ENCODE data around the gene COMMD6.
"Not testable (repeated sequence)": the region's sequence is repeated elsewhere in the genome, so short reads cannot be mapped to it uniquely, and the experiment has no call there.

COMMD6 gene

GRCh38 chr13:75554464-75554863 is 16.8 kb upstream of the COMMD6 start:
- no peaks in the 10 kb centered on the region for H3K9me3 ChIP-seq (replicated peaks; ENCODE audit: low read length)
- no peak overlapping the region for H3K4me3 ChIP-seq (ENCODE audit: low read length)
- H3K9ac ChIP-seq (ENCODE audit: low read depth, low read length): no peak overlapping the region
- no peaks in the 10 kb centered on the region for H3K27me3 ChIP-seq (ENCODE audit: control insufficient read depth, insufficient read depth, low read length)
- no peak overlapping the region for H3K4me2 ChIP-seq (ENCODE audit: low read length)
- H3K36me3 ChIP-seq (ENCODE audit: insufficient read depth, low read length): peaks cover 7% of the 10 kb centered on the region
- peaks cover 10% of the 10 kb centered on the region for H3K4me1 ChIP-seq (ENCODE audit: control insufficient read depth, insufficient read depth, low read length)

- Histone ChIP-seq H3K9me3 (replicated peaks; ENCODE audit: low read length) (no peaks in the 10 kb centered on the region), H3K4me2 (ENCODE audit: low read length) (peak overlapping the region; percentile 94), H3K4me3 (ENCODE audit: low read length) (peak overlapping the region; percentile 92), H3K4me1 (ENCODE audit: control insufficient read depth, insufficient read depth, low read length) (peaks cover 16% of the 10 kb centered on the region), H3K36me3 (ENCODE audit: insufficient read depth, low read length) (peaks cover 5% of the 10 kb centered on the region), H3K27me3 (ENCODE audit: control insufficient read depth, insufficient read depth, low read length) (no peaks in the 10 kb centered on the region), H3K9ac (ENCODE audit: low read depth, low read length) (peak overlapping the region; percentile 97)
Measured at GRCh38 chr13:75550159-75550567, 12.5 kb upstream of the COMMD6 start.

- H3K4me3 ChIP-seq (ENCODE audit: low read length): peak within 1 kb of the TSS; percentile 92
- H3K27me3 ChIP-seq (ENCODE audit: control insufficient read depth, insufficient read depth, low read length): no peaks in the 10 kb centered on the region
- H3K4me1 ChIP-seq (ENCODE audit: control insufficient read depth, insufficient read depth, low read length): peaks cover 16% of the 10 kb centered on the region
- no peaks in the 10 kb centered on the region for H3K9me3 ChIP-seq (replicated peaks; ENCODE audit: low read length)
- peak within 1 kb of the TSS; percentile 97 for H3K9ac ChIP-seq (ENCODE audit: low read depth, low read length)
- H3K36me3 ChIP-seq (ENCODE audit: insufficient read depth, low read length): no peaks in the 10 kb centered on the region
- peak within 1 kb of the TSS; percentile 94 for H3K4me2 ChIP-seq (ENCODE audit: low read length)
Measured at GRCh38 chr13:75549262-75550158, 11.9 kb upstream of the COMMD6 start, which contains the start of gene UCHL3. TSS of gene UCHL3 (plus strand) at chr13:75549791. CDS start at chr13:75549821, 30 bp downstream.

GRCh38 chr13:75547917-75548316 is 10.3 kb upstream of the COMMD6 start:
- Histone ChIP-seq H3K4me2 (ENCODE audit: low read length) (no peak overlapping the region), H3K36me3 (ENCODE audit: insufficient read depth, low read length) (no peaks in the 10 kb centered on the region), H3K4me1 (ENCODE audit: control insufficient read depth, insufficient read depth, low read length) (peaks cover 16% of the 10 kb centered on the region), H3K27me3 (ENCODE audit: control insufficient read depth, insufficient read depth, low read length) (no peaks in the 10 kb centered on the region), H3K4me3 (ENCODE audit: low read length) (no peak overlapping the region), H3K9ac (ENCODE audit: low read depth, low read length) (no peak overlapping the region), H3K9me3 (replicated peaks; ENCODE audit: low read length) (no peaks in the 10 kb centered on the region)

- H3K9me3 ChIP-seq (replicated peaks; ENCODE audit: low read length); H3K4me3 ChIP-seq (ENCODE audit: low read length); H3K36me3 ChIP-seq (ENCODE audit: insufficient read depth, low read length); H3K27me3 ChIP-seq (ENCODE audit: control insufficient read depth, insufficient read depth, low read length); H3K4me2 ChIP-seq (ENCODE audit: low read length); H3K9ac ChIP-seq (ENCODE audit: low read depth, low read length); H3K4me1 ChIP-seq (ENCODE audit: control insufficient read depth, insufficient read depth, low read length): not testable (repeated sequence)
Measured at GRCh38 chr13:75545386-75545785, 7.7 kb upstream of the COMMD6 start.

GRCh38 chr13:75544681-75545330 is 7.2 kb upstream of the COMMD6 start:
- Histone ChIP-seq H3K9ac (ENCODE audit: low read depth, low read length) (no peak overlapping the region), H3K27me3 (ENCODE audit: control insufficient read depth, insufficient read depth, low read length) (no peaks in the 10 kb centered on the region), H3K4me2 (ENCODE audit: low read length) (no peak overlapping the region), H3K9me3 (replicated peaks; ENCODE audit: low read length) (no peaks in the 10 kb centered on the region), H3K4me3 (ENCODE audit: low read length) (no peak overlapping the region), H3K4me1 (ENCODE audit: control insufficient read depth, insufficient read depth, low read length) (peaks cover 6% of the 10 kb centered on the region), H3K36me3 (ENCODE audit: insufficient read depth, low read length) (no peaks in the 10 kb centered on the region)

- Histone ChIP-seq H3K4me2 (ENCODE audit: low read length) (no peak overlapping the region), H3K27me3 (ENCODE audit: control insufficient read depth, insufficient read depth, low read length) (no peaks in the 10 kb centered on the region), H3K9me3 (replicated peaks; ENCODE audit: low read length) (no peaks in the 10 kb centered on the region), H3K4me3 (ENCODE audit: low read length) (no peak overlapping the region), H3K9ac (ENCODE audit: low read depth, low read length) (no peak overlapping the region), H3K36me3 (ENCODE audit: insufficient read depth, low read length) (no peaks in the 10 kb centered on the region), H3K4me1 (ENCODE audit: control insufficient read depth, insufficient read depth, low read length) (peaks cover 4% of the 10 kb centered on the region)
Measured at GRCh38 chr13:75541961-75542360, 4.3 kb upstream of the COMMD6 start.

GRCh38 chr13:75541287-75541686 is 3.6 kb upstream of the COMMD6 start:
- no peak overlapping the region for H3K4me2 ChIP-seq (ENCODE audit: low read length)
- H3K9ac ChIP-seq (ENCODE audit: low read depth, low read length): no peak overlapping the region
- H3K4me1 ChIP-seq (ENCODE audit: control insufficient read depth, insufficient read depth, low read length): peaks cover 11% of the 10 kb centered on the region
- H3K4me3 ChIP-seq (ENCODE audit: low read length): no peak overlapping the region
- H3K36me3 ChIP-seq (ENCODE audit: insufficient read depth, low read length): peaks cover 2% of the 10 kb centered on the region
- no peaks in the 10 kb centered on the region for H3K9me3 ChIP-seq (replicated peaks; ENCODE audit: low read length)
- H3K27me3 ChIP-seq (ENCODE audit: control insufficient read depth, insufficient read depth, low read length): no peaks in the 10 kb centered on the region

- Histone ChIP-seq H3K9ac (ENCODE audit: low read depth, low read length) (no peak overlapping the region), H3K36me3 (ENCODE audit: insufficient read depth, low read length) (peaks cover 12% of the 10 kb centered on the region), H3K4me2 (ENCODE audit: low read length) (no peak overlapping the region), H3K4me1 (ENCODE audit: control insufficient read depth, insufficient read depth, low read length) (peaks cover 12% of the 10 kb centered on the region), H3K9me3 (replicated peaks; ENCODE audit: low read length) (no peaks in the 10 kb centered on the region), H3K27me3 (ENCODE audit: control insufficient read depth, insufficient read depth, low read length) (no peaks in the 10 kb centered on the region), H3K4me3 (ENCODE audit: low read length) (no peak overlapping the region)
Measured at GRCh38 chr13:75533861-75534260, 3.8 kb downstream of the COMMD6 start.

- H3K9me3 ChIP-seq (replicated peaks; ENCODE audit: low read length): no peaks in the 10 kb centered on the region
- no peaks in the 10 kb centered on the region for H3K27me3 ChIP-seq (ENCODE audit: control insufficient read depth, insufficient read depth, low read length)
- peaks cover 27% of the 10 kb centered on the region for H3K36me3 ChIP-seq (ENCODE audit: insufficient read depth, low read length)
- H3K4me3 ChIP-seq (ENCODE audit: low read length): no peak overlapping the region
- H3K4me2 ChIP-seq (ENCODE audit: low read length): no peak overlapping the region
- H3K9ac ChIP-seq (ENCODE audit: low read depth, low read length): no peak overlapping the region
- no peaks in the 10 kb centered on the region for H3K4me1 ChIP-seq (ENCODE audit: control insufficient read depth, insufficient read depth, low read length)
Measured at GRCh38 chr13:75530549-75530961, 7.1 kb downstream of the COMMD6 start.

GRCh38 chr13:75521956-75522355 is 15.7 kb downstream of the COMMD6 start:
- H3K4me2 ChIP-seq (ENCODE audit: low read length): no peak overlapping the region
- H3K4me3 ChIP-seq (ENCODE audit: low read length): no peak overlapping the region
- H3K27me3 ChIP-seq (ENCODE audit: control insufficient read depth, insufficient read depth, low read length): no peaks in the 10 kb centered on the region
- no peaks in the 10 kb centered on the region for H3K9me3 ChIP-seq (replicated peaks; ENCODE audit: low read length)
- H3K4me1 ChIP-seq (ENCODE audit: control insufficient read depth, insufficient read depth, low read length): no peaks in the 10 kb centered on the region
- peaks cover 13% of the 10 kb centered on the region for H3K36me3 ChIP-seq (ENCODE audit: insufficient read depth, low read length)
- H3K9ac ChIP-seq (ENCODE audit: low read depth, low read length): no peak overlapping the region
